GM18505 (cell line): ENCODE measurements around the gene SNTB2.
"Not testable (repeated sequence)": the region's sequence is repeated elsewhere in the genome, so short reads cannot be mapped to it uniquely, and the experiment has no call there.

Experiments used
- ATAC-seq: cut with Tn5 transposase; IDR thresholded peaks from one replicate; pipeline ENCODE4 v1.9.1; 2021; ENCODE audit not compliant: unreplicated experiment
- POLR2A ChIP-seq: IDR thresholded peaks from 4 replicates; pipeline ENCODE4 v1.6.1; 2011; ENCODE audit warnings: borderline replicate concordance; ENCODE audit not compliant: insufficient read depth, insufficient read length; ENCODE audit errors: extremely low read depth

SNTB2 gene

GRCh38 chr16:69267633-69268032, 80.7 kb downstream of the SNTB2 start:
- no peak for TF ChIP-seq POLR2A

DNA sequence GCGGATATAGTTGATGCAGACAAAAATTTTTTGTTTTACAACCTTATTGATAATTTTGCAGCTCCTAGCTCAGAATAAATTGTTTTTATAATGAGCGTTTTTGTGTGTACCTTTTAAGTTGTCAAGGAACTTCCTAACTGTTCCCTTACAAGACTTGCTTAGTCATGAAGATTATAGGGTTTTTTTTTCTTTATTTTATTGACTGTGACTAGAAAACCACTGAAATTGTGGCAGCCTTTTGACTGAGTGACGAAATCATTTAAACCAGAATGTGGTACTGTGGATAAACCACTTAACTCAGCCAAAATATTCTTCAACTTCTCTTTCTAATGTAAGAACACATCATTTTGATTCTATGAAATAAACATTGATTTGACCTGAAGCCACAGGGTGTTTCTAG, 83.4 kb downstream of the SNTB2 start:
- TF ChIP-seq POLR2A: no peak
- no peak for ATAC-seq

More at GRCh38 chr16:69267633-69268032, 80.7 kb downstream of the SNTB2 start:
- ATAC-seq: no peak

DNA sequence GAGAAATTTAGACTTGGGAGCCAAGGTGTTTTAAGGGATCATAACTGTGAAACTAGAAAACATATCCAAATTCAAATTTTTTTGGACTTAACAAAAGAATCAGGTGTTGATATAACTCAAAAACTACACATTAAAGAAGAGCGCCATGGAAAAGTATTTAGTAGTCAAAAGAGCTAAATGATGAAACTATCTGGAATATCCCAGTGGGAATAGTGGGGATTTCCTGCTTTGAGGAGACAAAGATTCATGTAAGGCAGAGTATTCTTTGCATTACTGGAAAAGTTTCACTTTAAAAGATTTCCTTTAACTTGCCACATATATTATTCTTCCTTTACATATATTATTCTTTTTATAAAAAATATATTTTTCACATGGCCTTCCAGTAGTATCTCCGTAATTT, 83.9 kb downstream of the SNTB2 start:
- ATAC-seq: no peak
- no peak for TF ChIP-seq POLR2A

DNA sequence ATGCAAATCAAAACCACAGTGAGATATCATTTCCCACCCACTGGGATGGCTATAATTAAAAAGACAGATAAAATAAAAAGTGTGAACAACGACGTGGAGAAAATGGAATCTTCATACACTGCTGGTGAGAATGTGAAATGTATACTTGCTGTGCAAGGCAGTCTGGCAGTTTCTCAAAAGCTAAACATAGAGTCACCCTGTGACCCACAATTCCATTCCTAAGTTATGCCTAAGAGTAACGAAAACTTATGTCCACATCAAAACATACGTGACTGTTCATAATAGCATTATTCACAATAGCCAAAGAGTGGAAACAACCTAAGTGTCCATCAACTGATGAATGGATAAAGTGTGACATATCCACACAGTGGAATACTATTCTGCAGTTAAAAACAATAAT, 86.0 kb downstream of the SNTB2 start:
- TF ChIP-seq POLR2A: no peak
- ATAC-seq: no peak

DNA sequence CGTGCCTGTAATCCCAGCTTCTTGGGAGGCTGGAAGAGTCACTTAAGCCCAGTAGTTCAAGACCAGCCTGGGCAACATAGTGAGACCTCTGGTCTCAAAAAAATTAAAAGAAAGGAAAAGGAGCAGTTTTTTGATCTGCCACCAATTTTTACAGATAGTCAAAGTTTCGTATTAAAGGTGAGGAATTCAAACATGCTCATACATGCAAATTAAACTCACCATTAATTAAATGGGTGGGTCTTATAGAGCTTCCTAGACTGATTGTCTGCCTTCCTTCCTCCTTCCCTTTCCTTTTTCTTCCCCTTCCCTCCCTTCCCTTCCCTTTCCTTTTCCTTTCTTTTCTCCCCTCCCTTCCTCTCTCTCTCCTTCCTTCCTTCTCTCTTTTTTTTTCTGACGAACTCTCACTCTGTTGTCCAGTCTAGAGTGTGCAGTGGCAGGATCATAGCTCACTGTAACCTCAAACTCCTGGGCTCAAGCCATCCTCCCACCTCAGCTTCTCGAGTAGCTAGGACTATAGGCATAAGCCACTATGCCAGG, 87.8 kb downstream of the SNTB2 start:
- no peak for TF ChIP-seq POLR2A
- ATAC-seq: no peak

DNA sequence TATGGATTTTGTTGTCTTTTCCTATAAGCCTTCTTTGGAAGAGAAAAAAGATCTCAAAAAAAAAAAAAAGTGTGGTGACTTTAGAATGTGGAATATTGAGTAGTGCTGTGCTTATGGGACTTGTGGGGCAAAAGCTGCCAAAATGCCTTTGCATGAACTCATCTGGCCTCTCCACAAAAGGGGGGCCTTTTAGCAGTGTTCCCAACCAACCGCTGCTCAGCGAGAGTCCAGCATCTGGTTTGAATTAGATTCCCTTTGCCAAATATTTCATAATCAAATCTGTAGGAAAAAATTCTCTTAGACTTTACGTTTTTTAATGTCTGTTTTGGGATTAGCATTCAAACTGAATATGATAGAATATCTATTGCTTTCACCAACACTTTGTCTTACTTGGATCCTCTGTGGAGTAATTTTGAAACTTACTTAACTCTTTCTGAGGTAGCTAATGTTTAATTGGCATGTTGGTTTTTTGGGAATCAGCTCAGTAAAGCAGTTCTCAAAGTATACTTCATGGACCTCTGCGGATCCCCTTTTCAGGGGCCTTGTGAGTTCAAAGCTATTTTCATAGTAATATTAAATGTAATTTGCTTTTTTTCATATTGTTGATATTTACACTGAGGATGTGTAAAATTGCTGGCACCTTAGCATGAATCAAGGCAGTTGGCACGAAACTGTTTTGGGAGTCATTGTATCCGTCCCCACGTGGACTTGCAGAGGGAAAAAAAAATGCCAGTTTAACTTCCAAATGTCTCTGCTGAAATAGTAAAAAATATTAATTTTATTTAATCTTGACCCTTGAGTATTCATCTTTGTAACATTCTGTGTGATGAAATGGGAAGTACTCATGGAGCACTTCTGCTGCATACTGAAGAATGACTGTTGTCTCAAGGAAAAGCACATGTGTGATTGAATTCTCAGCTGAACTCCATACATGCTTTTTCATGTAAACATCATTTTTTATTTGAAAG, 89.5 kb downstream of the SNTB2 start:
- no peak for TF ChIP-seq POLR2A
- no peak for ATAC-seq

GRCh38 chr16:69277413-69277812, 90.4 kb downstream of the SNTB2 start:
- no peak for ATAC-seq
- TF ChIP-seq POLR2A: no peak

GRCh38 chr16:69283851-69284250, 96.9 kb downstream of the SNTB2 start:
- no peak for TF ChIP-seq POLR2A

DNA sequence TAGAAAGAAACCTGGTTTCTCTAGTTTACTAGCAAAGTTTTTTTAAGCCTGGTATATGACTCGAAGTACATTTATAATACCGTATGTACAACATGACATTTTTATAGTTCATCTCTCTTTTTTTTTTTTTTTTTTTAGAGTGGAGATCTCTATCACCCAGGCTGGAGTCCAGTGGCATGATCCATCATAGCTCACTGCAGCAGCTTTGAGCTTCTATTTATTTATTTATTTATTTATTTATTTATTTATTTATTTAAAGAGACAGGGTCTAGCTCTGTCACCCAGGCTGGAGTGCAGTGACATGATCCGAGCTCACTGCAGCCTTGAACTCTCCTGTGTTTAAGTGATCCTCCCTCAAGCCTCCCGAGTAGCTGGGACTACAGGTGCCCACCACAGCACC, 98.3 kb downstream of the SNTB2 start:
- TF ChIP-seq POLR2A: no peak
- no peak for ATAC-seq

More at GRCh38 chr16:69283851-69284250, 96.9 kb downstream of the SNTB2 start:
- ATAC-seq: no peak

DNA sequence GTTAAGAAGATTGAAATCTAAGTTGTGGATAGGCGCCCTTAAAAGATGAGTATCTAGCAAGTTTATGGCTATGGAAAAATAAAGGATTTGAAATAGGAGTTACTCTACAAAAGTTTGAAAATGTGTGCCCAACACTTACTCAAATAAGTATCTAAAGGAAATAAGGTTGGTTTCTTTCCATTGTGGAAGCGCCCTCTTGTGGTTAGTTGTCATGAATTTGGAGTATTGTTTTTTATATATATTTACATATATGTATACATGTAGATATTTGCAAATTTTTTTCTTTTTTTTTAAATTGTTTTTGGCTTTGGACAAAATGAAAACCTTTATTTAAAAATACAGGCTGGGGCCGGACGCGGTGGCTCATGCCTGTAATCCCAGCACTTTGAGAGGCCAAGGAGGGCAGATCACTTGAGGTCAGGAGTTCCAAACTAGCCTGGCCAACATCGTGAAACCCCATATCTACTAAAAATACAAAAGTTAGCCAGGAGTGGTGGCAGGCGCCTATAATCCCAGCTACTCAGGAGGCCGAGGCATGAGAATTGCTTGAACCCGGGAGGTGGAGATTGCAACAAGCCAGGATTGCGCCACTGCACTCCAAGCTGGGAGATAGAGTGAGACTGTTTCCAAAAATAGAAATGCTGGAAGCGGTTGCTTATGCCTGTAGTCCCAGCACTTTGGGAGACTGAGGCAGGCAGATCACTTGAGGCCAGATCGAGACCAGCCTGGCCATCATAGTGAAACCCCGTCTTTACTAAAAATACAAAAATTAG, 100.2 kb downstream of the SNTB2 start:
- ATAC-seq: no peak

DNA sequence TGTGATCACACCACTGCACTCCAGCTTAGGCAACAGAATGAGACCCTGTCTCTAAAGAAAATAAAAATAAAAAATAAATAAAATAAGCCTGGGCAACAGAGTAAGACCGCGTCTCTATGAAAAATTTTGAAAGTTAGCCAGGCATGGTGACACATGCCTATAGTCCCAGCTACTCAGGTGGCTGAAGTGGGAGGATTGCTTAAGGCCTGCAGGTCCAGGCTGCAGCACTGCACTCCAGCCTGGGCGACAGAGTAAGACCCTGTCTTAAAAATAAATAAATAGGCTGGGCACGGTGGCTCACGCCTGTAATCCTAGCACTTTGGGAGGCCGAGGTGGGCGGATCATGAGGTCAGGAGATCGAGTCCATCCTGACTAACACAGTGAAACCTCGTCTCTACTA, 104.7 kb downstream of the SNTB2 start:
- not testable (repeated sequence) for ATAC-seq

More for the DNA sequence above, 100.2 kb downstream of the SNTB2 start:
- TF ChIP-seq POLR2A: no peak

DNA sequence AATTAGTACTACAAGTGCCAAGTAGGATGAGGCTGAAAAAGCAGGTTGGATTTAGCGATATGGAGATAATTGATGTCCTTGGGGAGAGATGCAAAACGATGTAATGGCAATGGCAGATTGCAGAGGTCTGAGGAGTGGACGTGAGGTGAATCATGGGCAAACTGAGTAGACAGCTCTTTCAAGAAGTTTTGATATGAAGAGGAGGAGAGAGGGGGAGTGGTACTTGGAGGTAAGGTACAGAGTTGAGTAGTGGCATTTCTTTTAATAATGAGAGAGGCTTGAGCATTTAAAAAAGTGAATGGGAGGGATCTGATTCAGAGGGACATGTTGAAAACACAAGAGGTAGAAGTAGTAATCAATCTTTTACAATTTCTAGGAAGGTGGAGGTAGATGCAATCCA, 106.4 kb downstream of the SNTB2 start:
- no peak for ATAC-seq
- TF ChIP-seq POLR2A: no peak

GRCh38 chr16:69294051-69294450, 107.1 kb downstream of the SNTB2 start:
- no peak for ATAC-seq
- no peak for TF ChIP-seq POLR2A

DNA sequence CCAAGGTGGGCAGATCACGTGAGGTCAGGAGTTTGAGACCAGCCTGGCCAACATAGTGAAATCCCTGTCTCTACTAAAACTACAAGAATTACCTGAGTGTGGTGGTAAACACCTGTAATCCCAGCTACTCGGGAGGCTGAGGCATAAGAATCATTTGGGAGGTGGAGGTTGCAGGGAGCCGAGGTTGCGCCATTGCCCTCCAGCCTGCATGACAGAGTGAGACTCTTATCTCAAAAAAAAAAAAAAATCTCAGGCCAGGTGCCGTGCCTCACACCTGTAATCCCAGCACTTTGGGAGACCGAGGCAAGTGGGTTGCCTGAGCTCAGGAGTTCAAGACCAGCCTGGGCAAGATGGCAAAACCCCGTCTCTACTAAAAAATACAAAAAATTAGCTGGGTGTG, 109.8 kb downstream of the SNTB2 start:
- ATAC-seq: not testable (repeated sequence)
